Activated CD4-positive, CD25-positive, alpha-beta regulatory T cell treated with anti-CD3 and anti-CD28 coated beads, Interleukin-2, amount 50 U/mL, for 24 hours (primary cell): ENCODE measurements around the gene CCDC187.

Source experiments
- ATAC-seq, 2 donors: fragments of 150-1000 bp; cut with Tn5 transposase; one replicate each; pipeline ENCODE4 v1.10.0; 2021; ENCODE audit warnings: mild to moderate bottlenecking in 1 of 2, moderate library complexity in 1 of 2

CCDC187 gene

GRCh38 chr9:136311051-136312008, 7.4 kb upstream of the CCDC187 start:
- ATAC-seq, result no peak

- no peak for ATAC-seq
Measured at GRCh38 chr9:136310273-136311030, 6.6 kb upstream of the CCDC187 start.

- ATAC-seq, result no peak
Measured at GRCh38 chr9:136309806-136310220, 5.9 kb upstream of the CCDC187 start.

- ATAC-seq, result no peak
Measured at GRCh38 chr9:136309101-136309801, 5.4 kb upstream of the CCDC187 start.

- no peak for ATAC-seq
Measured at GRCh38 chr9:136308702-136309053, 4.8 kb upstream of the CCDC187 start.

- no peak for ATAC-seq
Measured at GRCh38 chr9:136308006-136308701, 4.3 kb upstream of the CCDC187 start.

- ATAC-seq, result no peak
Measured at GRCh38 chr9:136307215-136307750, 3.4 kb upstream of the CCDC187 start.

- peak; percentile 19 to 40 for ATAC-seq
Measured at GRCh38 chr9:136306211-136307208, 2.6 kb upstream of the CCDC187 start.

- peak in 1 of 2 donors; percentile 5 for ATAC-seq
Measured at GRCh38 chr9:136305804-136306203, 1.9 kb upstream of the CCDC187 start.

GRCh38 chr9:136304981-136305380, 1.1 kb upstream of the CCDC187 start:
- no peak for ATAC-seq

GRCh38 chr9:136304456-136304855, 562 bp upstream of the CCDC187 start:
- ATAC-seq, result no peak

GRCh38 chr9:136303066-136303824, 649 bp downstream of the CCDC187 start:
- ATAC-seq, result no peak

- ATAC-seq, result no peak
Measured at GRCh38 chr9:136302527-136302926, 1.4 kb downstream of the CCDC187 start.

GRCh38 chr9:136300866-136301265, 3.0 kb downstream of the CCDC187 start:
- ATAC-seq, result no peak

GRCh38 chr9:136300016-136300545, 3.8 kb downstream of the CCDC187 start:
- ATAC-seq, result no peak

GRCh38 chr9:136299541-136299940, 4.4 kb downstream of the CCDC187 start:
- no peak for ATAC-seq

GRCh38 chr9:136299116-136299515, 4.8 kb downstream of the CCDC187 start:
- no peak for ATAC-seq

- ATAC-seq, result no peak
Measured at GRCh38 chr9:136297766-136298735, 5.8 kb downstream of the CCDC187 start.
